HG03039 (cell line): ENCODE measurements around the gene PPRC1.

Experiments used
- ATAC-seq: cut with Tn5 transposase; IDR thresholded peaks from one replicate; pipeline ENCODE4 v1.9.1; 2021; ENCODE audit warnings: mild to moderate bottlenecking, moderate library complexity; ENCODE audit not compliant: unreplicated experiment

Gene PPRC1, protein sequence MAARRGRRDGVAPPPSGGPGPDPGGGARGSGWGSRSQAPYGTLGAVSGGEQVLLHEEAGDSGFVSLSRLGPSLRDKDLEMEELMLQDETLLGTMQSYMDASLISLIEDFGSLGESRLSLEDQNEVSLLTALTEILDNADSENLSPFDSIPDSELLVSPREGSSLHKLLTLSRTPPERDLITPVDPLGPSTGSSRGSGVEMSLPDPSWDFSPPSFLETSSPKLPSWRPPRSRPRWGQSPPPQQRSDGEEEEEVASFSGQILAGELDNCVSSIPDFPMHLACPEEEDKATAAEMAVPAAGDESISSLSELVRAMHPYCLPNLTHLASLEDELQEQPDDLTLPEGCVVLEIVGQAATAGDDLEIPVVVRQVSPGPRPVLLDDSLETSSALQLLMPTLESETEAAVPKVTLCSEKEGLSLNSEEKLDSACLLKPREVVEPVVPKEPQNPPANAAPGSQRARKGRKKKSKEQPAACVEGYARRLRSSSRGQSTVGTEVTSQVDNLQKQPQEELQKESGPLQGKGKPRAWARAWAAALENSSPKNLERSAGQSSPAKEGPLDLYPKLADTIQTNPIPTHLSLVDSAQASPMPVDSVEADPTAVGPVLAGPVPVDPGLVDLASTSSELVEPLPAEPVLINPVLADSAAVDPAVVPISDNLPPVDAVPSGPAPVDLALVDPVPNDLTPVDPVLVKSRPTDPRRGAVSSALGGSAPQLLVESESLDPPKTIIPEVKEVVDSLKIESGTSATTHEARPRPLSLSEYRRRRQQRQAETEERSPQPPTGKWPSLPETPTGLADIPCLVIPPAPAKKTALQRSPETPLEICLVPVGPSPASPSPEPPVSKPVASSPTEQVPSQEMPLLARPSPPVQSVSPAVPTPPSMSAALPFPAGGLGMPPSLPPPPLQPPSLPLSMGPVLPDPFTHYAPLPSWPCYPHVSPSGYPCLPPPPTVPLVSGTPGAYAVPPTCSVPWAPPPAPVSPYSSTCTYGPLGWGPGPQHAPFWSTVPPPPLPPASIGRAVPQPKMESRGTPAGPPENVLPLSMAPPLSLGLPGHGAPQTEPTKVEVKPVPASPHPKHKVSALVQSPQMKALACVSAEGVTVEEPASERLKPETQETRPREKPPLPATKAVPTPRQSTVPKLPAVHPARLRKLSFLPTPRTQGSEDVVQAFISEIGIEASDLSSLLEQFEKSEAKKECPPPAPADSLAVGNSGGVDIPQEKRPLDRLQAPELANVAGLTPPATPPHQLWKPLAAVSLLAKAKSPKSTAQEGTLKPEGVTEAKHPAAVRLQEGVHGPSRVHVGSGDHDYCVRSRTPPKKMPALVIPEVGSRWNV (N-terminal part only)

DNA sequence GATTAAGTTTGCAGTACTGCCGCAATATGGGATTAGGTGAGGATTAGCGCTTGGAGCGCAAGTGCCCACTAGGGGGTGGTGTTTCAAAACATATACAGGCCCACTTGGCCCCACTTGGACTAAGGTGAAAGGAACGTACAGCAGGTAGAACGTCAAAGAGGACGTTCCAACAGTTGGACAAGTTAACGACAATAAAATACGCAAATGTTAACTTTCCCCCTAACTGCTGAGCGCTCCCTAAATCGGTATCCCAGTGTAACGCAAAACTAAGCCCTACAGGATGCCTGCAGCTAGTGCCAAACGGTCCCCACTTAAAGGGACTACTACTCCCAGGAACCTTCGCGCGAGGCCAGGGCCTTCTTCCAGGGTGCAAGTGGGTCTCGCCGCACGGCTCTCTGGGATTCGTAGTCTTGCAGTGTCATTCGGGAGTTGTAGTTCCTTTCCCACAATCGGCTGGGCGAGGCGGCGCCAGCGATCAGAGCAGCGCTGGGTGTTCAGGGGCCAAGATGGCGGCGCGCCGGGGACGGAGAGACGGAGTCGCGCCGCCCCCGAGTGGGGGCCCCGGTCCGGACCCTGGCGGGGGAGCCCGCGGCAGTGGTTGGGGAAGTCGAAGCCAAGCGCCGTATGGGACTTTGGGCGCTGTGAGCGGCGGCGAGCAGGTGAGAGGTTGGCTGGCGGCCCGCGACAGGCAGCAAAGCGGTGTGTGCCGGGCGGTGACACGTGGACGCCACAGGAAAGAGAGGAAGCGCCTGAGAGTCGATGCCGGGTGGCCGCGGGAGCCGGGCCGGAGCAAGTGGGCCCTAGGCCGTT, at the start of gene PPRC1:
TSS of gene PPRC1 (plus strand) at position 478 of the 810 bp plus-strand sequence. CDS start at position 507, 29 bp downstream.
- peak; percentile 90 for ATAC-seq

DNA sequence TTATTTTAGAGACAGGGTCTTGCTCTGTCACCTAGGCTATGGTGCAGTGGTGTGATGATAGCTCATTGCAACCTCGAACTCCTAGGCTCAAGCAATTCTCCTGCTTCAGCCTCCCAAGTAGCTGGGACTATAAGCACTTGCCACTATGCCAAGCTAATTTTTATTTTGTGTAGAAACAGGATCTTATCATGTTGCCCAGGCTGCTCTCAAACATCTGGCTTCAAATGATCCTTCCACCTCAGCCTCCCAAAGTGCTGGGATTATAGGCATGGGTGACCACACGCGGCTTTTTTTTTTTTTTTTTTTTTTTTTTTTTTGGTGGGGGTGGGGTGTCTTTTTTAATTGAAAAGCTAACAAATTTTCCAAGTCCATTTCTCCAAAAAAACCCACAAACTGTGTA, 49.3 kb upstream of the PPRC1 start:
- ATAC-seq: no peak

- no peak for ATAC-seq
Observed at GRCh38 chr10:102085336-102085735, 47.5 kb upstream of the PPRC1 start.

DNA sequence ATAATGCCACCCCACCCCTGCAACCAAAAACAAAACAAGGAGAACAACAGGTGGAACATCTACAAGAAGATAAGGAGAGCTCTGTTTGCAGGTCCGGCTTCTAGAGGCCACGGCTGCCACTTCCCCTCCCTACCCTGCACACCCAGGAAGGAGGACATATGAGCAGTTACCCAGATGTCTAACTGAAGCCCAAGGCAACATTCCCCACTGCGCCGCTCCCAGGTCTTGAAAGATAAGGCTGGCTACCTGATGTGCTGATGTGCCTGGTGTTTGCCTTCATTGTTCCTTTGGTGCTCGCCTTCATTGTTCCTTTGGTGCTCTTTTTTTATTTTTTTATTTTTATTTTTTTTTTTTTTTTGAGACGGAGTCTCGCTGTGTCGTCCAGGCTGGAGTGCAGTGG, 46.6 kb upstream of the PPRC1 start:
- ATAC-seq: no peak

DNA sequence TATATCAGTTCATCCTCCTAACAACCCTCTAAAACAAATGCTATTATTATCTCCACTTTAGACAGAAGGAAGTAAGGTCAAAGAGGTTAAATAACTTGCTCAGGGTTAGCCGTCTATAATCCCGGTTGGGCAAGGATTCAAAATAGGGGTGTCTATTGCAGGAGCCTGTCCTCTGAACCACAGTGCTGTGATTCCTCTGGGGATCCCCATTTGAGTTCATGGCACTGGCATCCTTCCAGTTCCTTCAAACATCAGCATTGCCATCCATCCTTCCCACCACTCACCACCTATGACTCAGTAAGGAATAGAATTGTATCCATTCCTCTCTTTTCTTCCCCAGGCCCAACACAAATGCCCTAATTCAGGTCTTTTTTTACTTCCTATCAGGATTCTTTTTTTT, 42.1 kb upstream of the PPRC1 start:
- ATAC-seq: no peak

GRCh38 chr10:102096449-102096848, 36.4 kb upstream of the PPRC1 start:
- no peak for ATAC-seq

GRCh38 chr10:102101152-102101551, 31.7 kb upstream of the PPRC1 start:
- no peak for ATAC-seq

DNA sequence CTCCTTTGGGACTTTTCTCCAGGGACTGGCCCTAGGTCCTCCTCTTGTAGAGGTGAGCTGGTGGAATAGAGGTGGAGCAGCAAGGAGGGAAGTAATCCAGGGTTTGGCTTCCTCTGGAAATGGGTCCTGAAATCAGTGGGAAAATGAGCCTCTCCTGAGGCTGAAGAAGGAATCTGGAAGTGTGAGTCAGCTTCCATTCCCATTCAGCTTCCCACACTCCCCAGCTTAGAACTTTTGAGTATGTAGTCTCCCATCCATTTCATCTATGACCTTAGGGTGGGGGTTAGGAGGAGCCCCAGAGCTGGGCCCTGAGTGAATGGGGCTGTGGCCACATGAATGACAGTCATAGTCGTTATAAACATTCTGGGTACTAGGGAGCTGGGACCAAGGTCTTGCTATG, 30.4 kb upstream of the PPRC1 start:
- no peak for ATAC-seq

- ATAC-seq: no peak
Observed at GRCh38 chr10:102106998-102107397, 25.8 kb upstream of the PPRC1 start.

GRCh38 chr10:102109166-102110116, 23.4 kb upstream of the PPRC1 start:
- ATAC-seq: no peak

GRCh38 chr10:102111276-102111675, 21.6 kb upstream of the PPRC1 start:
- no peak for ATAC-seq

GRCh38 chr10:102112210-102112817, 20.5 kb upstream of the PPRC1 start:
- ATAC-seq: no peak

DNA sequence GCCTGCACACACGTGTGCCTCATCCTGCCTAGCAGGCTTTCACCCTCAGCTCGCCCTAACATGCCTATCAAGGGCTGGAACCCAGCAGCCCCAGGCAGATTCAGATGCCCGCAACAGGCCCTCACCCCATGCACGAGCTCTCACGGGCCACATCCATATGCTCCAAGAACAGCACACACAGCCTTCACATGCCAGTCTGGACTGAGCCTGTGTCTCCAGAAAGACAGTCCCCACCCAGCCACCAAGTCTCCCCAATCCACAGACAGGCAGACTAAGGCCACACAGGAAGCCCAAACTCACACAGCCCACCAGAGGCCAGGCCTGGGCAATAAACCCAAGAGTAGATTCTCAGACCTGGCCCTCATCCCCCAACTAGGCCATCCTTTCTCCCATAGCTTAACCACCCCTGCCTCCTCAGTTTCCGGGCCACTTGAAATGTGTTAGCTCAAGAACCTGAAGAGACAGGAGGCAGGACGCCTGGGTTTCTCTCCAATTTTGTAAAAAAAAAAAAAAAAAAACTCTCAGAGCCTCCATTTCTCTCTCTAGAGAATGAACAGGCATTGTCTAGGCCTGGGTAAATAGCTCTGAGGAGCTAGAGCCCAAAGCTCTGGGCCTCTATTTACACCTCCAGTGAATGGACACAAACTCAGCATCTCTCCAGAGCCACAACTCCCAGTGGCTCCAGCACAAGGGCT, 19.4 kb upstream of the PPRC1 start:
- no peak for ATAC-seq

GRCh38 chr10:102113956-102114857, 18.6 kb upstream of the PPRC1 start:
- peak; percentile 5 for ATAC-seq

- peak; percentile 50 for ATAC-seq
Observed at GRCh38 chr10:102114861-102115618, 17.8 kb upstream of the PPRC1 start.

GRCh38 chr10:102115775-102116174, 17.1 kb upstream of the PPRC1 start:
- no peak for ATAC-seq
